Motor neuron (in vitro differentiated cells): ENCODE data around the gene SIGLEC6. TPM values are rescaled to one million over a fixed set of nuclear protein-coding genes. Genes with fewer than 3 reads are reported as not detected.

Source experiments
- ATAC-seq, 8 experiments: fragments of 200-7000 bp; cut with Tn5 transposase; replicated peaks in 6 of 8; 2 replicates each; pipeline ENCODE4 v1.8.0; 2021; ENCODE audit warnings: mild to moderate bottlenecking in 8 of 8, moderate library complexity in 8 of 8
- H3K27ac ChIP-seq, 2 donors: fragments of 250-450 bp; sonication (Bioruptor Pico); 2 replicates each; pipeline ENCODE4 v1.9.0; 2021; ENCODE audit warnings: antibody characterized with exemption in 2 of 2, mild to moderate bottlenecking in 2 of 2, moderate library complexity in 1 of 2
- H3K4me1 ChIP-seq, 2 donors: fragments of 250-450 bp; sonication (Bioruptor Pico); replicated peaks in 1 of 2; 2 replicates each; pipeline ENCODE4 v1.6.1; 2021; ENCODE audit warnings: antibody characterized with exemption in 2 of 2, mild to moderate bottlenecking in 2 of 2, moderate library complexity in 1 of 2
- H3K4me3 ChIP-seq, 5 donors: fragments of 250-450 bp; sonication (Bioruptor Pico); 2 replicates each; pipeline ENCODE4 v1.9.0; 2021; ENCODE audit warnings: antibody characterized with exemption in 5 of 5, mild to moderate bottlenecking in 5 of 5, moderate library complexity in 4 of 5
- WGBS, 10 experiments: fragments of 450-650 bp; shearing (Covaris generic); methylation state at CpG; one replicate each; pipeline ENCODE4 v1.0.0; 2022; 5-methylcytosine and 5-hydroxymethylcytosine counted together
- in situ Hi-C, 9 experiments: fragments of 400-800 bp; cut with MboI; loops; one replicate each; pipeline ENCODE4 v1.15.0; 2021; ENCODE audit warnings: low sequenced_read_pairs in 9 of 9, low pct_unique_long_range_greater_than_20kb in 2 of 9; ENCODE audit not compliant: unreplicated experiment in 9 of 9
- total RNA-seq, 8 experiments: library from RNA; unstranded; fragments of 300-600 nt; gene quantifications; 2 replicates each; pipeline versions ENCODE4 v1.2.3 to v1.2.4, GENCODE V29; 2022

Gene SIGLEC6
- total RNA-seq, 8 experiments from 2014 or later = not detected

DNA sequence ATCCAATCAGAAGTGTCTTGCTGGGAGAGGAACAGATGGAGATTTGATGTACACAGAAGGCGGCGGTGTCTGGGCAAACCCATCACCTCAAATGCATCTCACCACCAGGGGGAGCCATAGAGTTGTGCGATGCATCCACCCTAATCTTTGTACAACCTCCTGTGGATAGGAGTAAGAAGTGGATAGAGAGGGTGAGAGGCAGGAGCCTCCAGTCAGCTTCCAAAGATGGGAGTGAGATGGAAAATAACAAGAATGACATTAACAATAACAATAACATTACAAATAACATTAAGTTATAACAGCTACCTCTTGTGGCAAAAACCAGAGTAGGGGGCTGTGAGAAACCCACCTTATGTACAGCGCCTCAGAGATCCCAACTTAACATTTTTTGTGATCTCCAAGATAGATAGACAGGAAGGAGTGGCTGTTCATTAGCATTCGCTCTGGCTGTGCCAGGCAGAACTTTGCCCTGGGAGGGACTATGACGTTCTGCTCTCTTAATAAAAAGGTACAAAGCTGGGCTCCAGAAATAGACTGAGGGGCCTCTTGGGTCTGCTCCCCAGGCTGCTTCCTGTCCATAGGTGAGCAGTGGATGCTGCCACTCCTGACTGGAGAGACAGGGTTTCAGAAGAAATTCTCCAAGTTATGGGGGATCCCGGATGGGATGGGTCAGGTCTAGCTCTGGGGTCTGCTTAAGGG, 58.3 kb downstream of the SIGLEC6 start:
- no peak overlapping the region for H3K27ac ChIP-seq
- ATAC-seq = peak; percentile 44 to 98 (median 63)
- no peaks in the 10 kb centered on the region for H3K4me1 ChIP-seq
- no peak overlapping the region for H3K4me3 ChIP-seq
- in situ Hi-C loops = loop anchor here in 4 of 9 experiments (25.0 kb wide), 2 partner anchors 189 to 314 kb away; partner anchors contain the start of gene FPR3 (in 2 of the 4)
- WGBS, 10 experiments = 0 to 80% (median 33%) methylated on average over 1 to 5 of the region's 7 CpGs

DNA sequence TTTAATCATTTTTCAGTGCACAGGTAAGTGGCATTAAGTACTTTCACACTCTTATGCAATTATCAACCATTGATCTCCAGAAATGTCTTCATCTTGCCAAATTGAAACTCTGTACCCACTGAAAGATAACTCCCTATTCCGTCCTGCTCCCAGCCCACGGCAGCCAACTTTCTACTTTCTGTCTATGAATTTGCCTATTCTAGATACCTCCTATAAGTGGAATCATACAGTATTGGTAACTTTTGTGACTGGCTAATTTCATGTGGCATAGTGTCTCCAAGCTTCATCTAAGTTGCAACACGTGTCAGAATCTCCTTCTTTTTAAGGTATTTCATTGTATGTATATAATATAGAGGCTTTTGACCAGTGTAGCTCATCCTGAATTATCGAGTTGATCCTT, 58.9 kb downstream of the SIGLEC6 start:
- WGBS, 10 experiments = 0 to 25% (median 0%) methylated on average over 1 to 4 of the region's 4 CpGs; no CpG with 5 or more reads in 3 of the 10 experiments
- no peak for ATAC-seq
- H3K4me3 ChIP-seq = no peak overlapping the region
- no peaks in the 10 kb centered on the region for H3K4me1 ChIP-seq
- in situ Hi-C loops = loop anchor here in 4 of 9 experiments (25.0 kb wide), 2 partner anchors 190 to 315 kb away; partner anchors contain the start of gene FPR3 (in 2 of the 4)
- H3K27ac ChIP-seq = no peak overlapping the region

DNA sequence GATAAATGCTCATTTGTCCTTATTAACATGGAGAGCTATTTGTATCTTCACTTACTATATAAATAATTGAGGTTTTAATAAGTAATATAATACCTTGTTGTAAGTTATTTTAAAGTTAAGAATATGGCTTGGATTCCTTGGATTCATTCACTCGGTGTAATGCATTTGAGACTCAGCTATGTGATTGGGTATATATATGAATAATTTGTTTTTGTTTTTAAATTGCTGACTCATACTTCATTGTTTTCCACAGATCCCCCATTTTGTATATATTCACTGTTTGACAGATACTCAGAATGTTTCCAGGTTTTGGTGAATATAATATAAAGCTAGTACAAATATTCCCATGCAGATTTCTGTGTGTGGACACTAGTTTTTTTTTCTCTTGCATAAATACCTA, 59.9 kb downstream of the SIGLEC6 start:
- 17 to 100% (median 67%) methylated on average over 1 of the region's 1 CpG; no CpG with 5 or more reads in 1 of the 10 experiments for whole genome bisulfite sequencing, 10 experiments
- in situ Hi-C loops = loop anchor here in 4 of 9 experiments (25.0 kb wide), 2 partner anchors 191 to 316 kb away; partner anchors contain the start of gene FPR3 (in 2 of the 4)
- no peak for ATAC-seq
- H3K4me3 ChIP-seq = no peak overlapping the region
- no peak overlapping the region for H3K27ac ChIP-seq
- H3K4me1 ChIP-seq = no peaks in the 10 kb centered on the region

- Histone ChIP-seq H3K4me1 (no peaks in the 10 kb centered on the region), H3K4me3 (no peak overlapping the region), H3K27ac (no peak overlapping the region)
- 0 to 100% (median 56%) methylated on average over 1 to 7 of the region's 9 CpGs; no CpG with 5 or more reads in 2 of the 10 experiments for WGBS, 10 experiments
- no peak for ATAC-seq
- in situ Hi-C loops = loop anchor here in 4 of 9 experiments (25.0 kb wide), 2 partner anchors 191 to 316 kb away; partner anchors contain the start of gene FPR3 (in 2 of the 4)
Measured at GRCh38 chr19:51470966-51471365, 60.5 kb downstream of the SIGLEC6 start.

- ATAC-seq = no peak
- Histone ChIP-seq H3K4me3 (no peak overlapping the region), H3K27ac (no peak overlapping the region), H3K4me1 (no peaks in the 10 kb centered on the region)
- no CpG with 5 or more reads among the region's 1 CpG for WGBS, 10 experiments
- in situ Hi-C loops = loop anchor here in 4 of 9 experiments (25.0 kb wide), 2 partner anchors 193 to 318 kb away; partner anchors contain the start of gene FPR3 (in 2 of the 4)
Measured at GRCh38 chr19:51469629-51470028, 61.8 kb downstream of the SIGLEC6 start.

DNA sequence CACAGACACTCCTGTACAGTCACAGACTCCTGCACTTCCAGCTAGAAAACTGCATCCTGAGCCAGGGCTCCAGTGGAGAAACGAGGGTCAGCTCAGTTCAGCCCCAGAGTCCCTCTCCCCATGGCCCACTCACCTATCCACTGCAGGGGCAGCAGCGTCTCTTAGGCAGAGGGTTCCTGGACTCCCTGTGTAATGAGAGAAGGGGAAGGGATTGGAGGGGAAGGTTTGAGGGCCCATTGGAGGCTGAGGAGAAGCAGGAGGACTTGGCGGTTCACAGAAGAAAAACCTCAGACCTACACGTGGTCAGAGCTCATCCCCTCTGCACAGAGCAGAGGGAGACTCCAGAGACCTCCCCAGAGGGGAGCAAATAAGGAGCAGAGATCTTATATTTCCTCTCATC, 62.3 kb downstream of the SIGLEC6 start:
- 0% methylated on average over 1 to 2 of the region's 4 CpGs; no CpG with 5 or more reads in 5 of the 10 experiments for WGBS, 10 experiments
- in situ Hi-C loops = loop anchor here in 4 of 9 experiments (25.0 kb wide), 2 partner anchors 193 to 318 kb away; partner anchors contain the start of gene FPR3 (in 2 of the 4)
- ATAC-seq = no peak
- Histone ChIP-seq H3K4me1 (no peaks in the 10 kb centered on the region), H3K4me3 (no peak overlapping the region), H3K27ac (no peak overlapping the region)

- H3K27ac ChIP-seq = no peak overlapping the region
- no peak for ATAC-seq
- WGBS, 10 experiments = 20% methylated on average over 1 of the region's 2 CpGs; no CpG with 5 or more reads in 9 of the 10 experiments
- H3K4me1 ChIP-seq = no peaks in the 10 kb centered on the region
- no peak overlapping the region for H3K4me3 ChIP-seq
- in situ Hi-C loops = loop anchor here in 4 of 9 experiments (25.0 kb wide), 2 partner anchors 194 to 319 kb away; partner anchors contain the start of gene FPR3 (in 2 of the 4)
Measured at GRCh38 chr19:51468545-51468920, 62.9 kb downstream of the SIGLEC6 start.

DNA sequence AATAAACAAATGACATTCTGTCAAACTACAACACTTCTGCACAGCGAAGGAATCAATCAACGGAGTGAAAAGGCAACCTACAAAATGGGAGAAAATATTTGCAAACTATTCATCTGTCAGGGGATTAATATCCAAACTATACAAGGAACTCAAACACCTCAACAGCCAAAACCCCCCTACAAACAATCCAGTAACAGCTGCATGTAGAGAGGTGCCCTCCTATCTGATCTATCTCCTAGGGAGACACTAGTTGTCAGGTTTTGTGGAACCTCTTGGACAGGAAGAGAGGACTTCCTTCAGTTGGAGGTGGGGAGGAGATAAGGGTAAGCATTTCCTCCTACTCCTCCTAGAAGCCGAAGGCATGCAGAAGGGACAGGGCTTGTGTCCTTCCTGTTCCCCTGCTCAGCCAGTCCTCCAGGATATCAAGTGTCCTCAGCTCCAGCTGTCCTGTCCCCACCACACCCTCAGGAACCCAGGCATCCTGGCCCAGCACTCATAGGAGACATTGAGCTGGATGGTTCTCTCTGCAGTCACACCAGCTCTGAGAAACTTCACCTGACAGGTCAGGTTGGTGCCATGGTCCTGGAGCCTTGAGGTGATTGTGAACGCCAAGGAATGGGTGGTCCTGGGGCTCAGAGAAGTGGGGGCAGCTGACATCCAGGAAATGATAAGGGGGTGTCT, 63.5 kb downstream of the SIGLEC6 start:
- in situ Hi-C loops = loop anchor here in 4 of 9 experiments (25.0 kb wide), 2 partner anchors 194 to 319 kb away; partner anchors contain the start of gene FPR3 (in 2 of the 4)
- no peak for ATAC-seq
- no peak overlapping the region for H3K27ac ChIP-seq
- WGBS, 10 experiments = 0 to 83% (median 40%) methylated on average over 1 to 4 of the region's 4 CpGs
- H3K4me3 ChIP-seq = no peak overlapping the region
- no peaks in the 10 kb centered on the region for H3K4me1 ChIP-seq

Other genes starting within 250 kb of the SIGLEC6 start
- gene IGLON5, start 220.0 kb downstream of the SIGLEC6 start, total RNA-seq = 10 to 100 TPM in 2 of 8 experiments, 1 to 10 TPM in 3, under 1 TPM in 3; 0.20 to 13.0 (median 5.7) TPM
- 1 to 10 TPM; 1.3 to 5.2 (median 2.2) TPM for gene VSIG10L, start 189.5 kb downstream of the SIGLEC6 start, total RNA-seq
- 100 to 1,000 TPM in 7 of 8 experiments, 10 to 100 TPM in 1; 64.7 to 217 (median 144) TPM for gene ETFB, start 165.3 kb downstream of the SIGLEC6 start, total RNA-seq
- gene CLDND2, start 162.7 kb downstream of the SIGLEC6 start, total RNA-seq = 1 to 10 TPM in 7 of 8 experiments, under 1 TPM in 1; 0.36 to 4.1 (median 2.4) TPM
- under 1 TPM in 1 of 8 experiments, not detected in 7; 0.27 TPM for gene NKG7, start 159.0 kb downstream of the SIGLEC6 start, total RNA-seq
- under 1 TPM in 1 of 8 experiments, not detected in 7; 0.38 TPM for gene LIM2, start 143.7 kb downstream of the SIGLEC6 start, total RNA-seq
- gene C19orf84, start 141.1 kb downstream of the SIGLEC6 start, total RNA-seq = 1 to 10 TPM in 2 of 8 experiments, under 1 TPM in 4, not detected in 2; 0.14 to 1.2 (median 0.58) TPM
- 1 to 10 TPM in 1 of 8 experiments, under 1 TPM in 5, not detected in 2; 0.05 to 1.2 (median 0.71) TPM for gene SIGLEC10, start 114.0 kb downstream of the SIGLEC6 start, total RNA-seq
- gene SIGLEC8, start 73.2 kb downstream of the SIGLEC6 start, total RNA-seq = under 1 TPM in 2 of 8 experiments, not detected in 6; 0.47 to 0.51 TPM
- not detected for gene CEACAM18, start 53.1 kb downstream of the SIGLEC6 start, total RNA-seq
- under 1 TPM in 2 of 8 experiments, not detected in 6; 0.08 to 0.19 TPM for gene SIGLEC12, start 29.9 kb downstream of the SIGLEC6 start, total RNA-seq
- 1 to 10 TPM; 3.0 to 9.5 (median 6.0) TPM for gene ZNF175, start 39.6 kb upstream of the SIGLEC6 start, total RNA-seq
- gene SIGLEC5, start 98.7 kb upstream of the SIGLEC6 start, total RNA-seq = not detected
- gene SIGLEC14, start 115.2 kb upstream of the SIGLEC6 start, total RNA-seq = under 1 TPM in 1 of 8 experiments, not detected in 7; 0.24 TPM
- gene SPACA6, start 161.7 kb upstream of the SIGLEC6 start, total RNA-seq = 10 to 100 TPM in 4 of 8 experiments, 1 to 10 TPM in 4; 2.6 to 41.8 (median 9.5) TPM
- 10 to 100 TPM in 1 of 8 experiments, 1 to 10 TPM in 2, under 1 TPM in 3, not detected in 2; 0.22 to 23.8 (median 1.7) TPM for gene HAS1, start 192.3 kb upstream of the SIGLEC6 start, total RNA-seq
- gene FPR1, start 220.2 kb upstream of the SIGLEC6 start, total RNA-seq = under 1 TPM in 3 of 8 experiments, not detected in 5; 0.36 to 0.97 (median 0.43) TPM
- under 1 TPM in 3 of 8 experiments, not detected in 5; 0.15 to 0.33 (median 0.21) TPM for gene FPR2, start 229.5 kb upstream of the SIGLEC6 start, total RNA-seq